ENCODE measurements around the gene FARP1.
"Not testable (repeated sequence)": the region's sequence is repeated elsewhere in the genome, so short reads cannot be mapped to it uniquely, and the experiment has no call there.

The FARP1 gene

GRCh38 chr13:98225036-98225940 lies 82.4 kb downstream of the FARP1 start:
- Histone ChIP-seq H3K4me3 (ENCODE audit: low read depth, low read length) (no peak overlapping the region), H3K9me3 (ENCODE audit: severe bottlenecking) (peaks cover 7% of the 10 kb centered on the region), H3K27ac (no peak overlapping the region), H3K27me3 (ENCODE audit: insufficient read depth, low read depth, severe bottlenecking) (no peaks in the 10 kb centered on the region), H3K36me3 (peaks cover 75% of the 10 kb centered on the region)
- no peak for TF ChIP-seq CTCF (IDR thresholded peaks at IDR 0.05; ENCODE audit: low read depth, low read length)
- no peak for DNase-seq

GRCh38 chr13:98226496-98226895 lies 83.6 kb downstream of the FARP1 start:
- DNase-seq, result no peak
- Histone ChIP-seq H3K4me3 (ENCODE audit: low read depth, low read length) (no peak overlapping the region), H3K27me3 (ENCODE audit: insufficient read depth, low read depth, severe bottlenecking) (no peaks in the 10 kb centered on the region), H3K9me3 (ENCODE audit: severe bottlenecking) (peaks cover 7% of the 10 kb centered on the region), H3K27ac (no peak overlapping the region), H3K36me3 (peaks cover 79% of the 10 kb centered on the region)
- no peak for TF ChIP-seq CTCF (IDR thresholded peaks at IDR 0.05; ENCODE audit: low read depth, low read length)

- H3K9me3 ChIP-seq (ENCODE audit: severe bottlenecking), result peaks cover 7% of the 10 kb centered on the region
- H3K27me3 ChIP-seq (ENCODE audit: insufficient read depth, low read depth, severe bottlenecking), result no peaks in the 10 kb centered on the region
- H3K4me3 ChIP-seq (ENCODE audit: low read depth, low read length), result no peak overlapping the region
- no peak overlapping the region for H3K27ac ChIP-seq
- TF ChIP-seq CTCF (IDR thresholded peaks at IDR 0.05; ENCODE audit: low read depth, low read length), result no peak
- DNase-seq, result no peak
- peaks cover 66% of the 10 kb centered on the region for H3K36me3 ChIP-seq
Observed at GRCh38 chr13:98228661-98229341, 85.9 kb downstream of the FARP1 start.

DNA sequence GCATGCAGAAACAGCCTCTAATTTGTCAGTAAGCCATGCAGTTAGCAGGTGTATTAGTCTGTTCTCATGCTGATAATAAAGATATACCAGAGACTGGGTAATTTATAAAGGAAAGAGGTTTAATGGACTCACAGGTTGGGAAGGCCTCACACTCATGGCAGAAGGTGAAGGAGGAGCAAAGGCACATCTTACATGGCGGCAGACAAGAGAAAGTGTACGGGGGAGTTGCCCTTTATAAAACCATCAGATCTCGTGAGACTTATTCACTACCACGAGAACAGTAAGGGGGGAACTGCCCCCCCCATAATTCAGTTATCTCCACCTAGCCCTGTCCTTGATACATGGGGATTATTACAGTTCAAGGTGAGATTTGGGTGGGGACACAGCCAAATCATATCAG lies 87.9 kb downstream of the FARP1 start:
- H3K27ac ChIP-seq; DNase-seq; H3K4me3 ChIP-seq (ENCODE audit: low read depth, low read length); H3K9me3 ChIP-seq (ENCODE audit: severe bottlenecking); H3K27me3 ChIP-seq (ENCODE audit: insufficient read depth, low read depth, severe bottlenecking): not testable (repeated sequence)
- H3K36me3 ChIP-seq, result peaks cover 49% of the 10 kb centered on the region

DNA sequence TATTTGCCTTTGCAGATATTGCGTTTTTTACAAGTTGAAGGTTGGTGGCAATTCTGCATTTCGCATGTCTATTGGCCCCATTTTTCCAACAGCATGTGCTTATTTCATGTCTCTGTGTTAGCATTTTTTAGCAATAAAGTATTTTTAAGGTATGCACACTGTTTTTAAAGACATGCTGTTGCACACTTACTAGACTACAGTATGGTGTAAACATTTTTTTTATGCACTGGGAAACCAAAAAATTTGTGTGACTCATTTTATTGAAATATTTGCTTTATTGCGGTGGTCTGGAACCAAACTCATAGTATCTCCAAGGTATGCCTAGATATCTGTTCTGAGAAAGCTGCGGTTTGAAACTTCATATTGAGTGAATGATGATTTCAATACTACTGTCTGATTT lies 89.6 kb downstream of the FARP1 start:
- Histone ChIP-seq H3K27ac (no peak overlapping the region), H3K36me3 (peaks cover 46% of the 10 kb centered on the region), H3K4me3 (ENCODE audit: low read depth, low read length) (no peak overlapping the region), H3K27me3 (ENCODE audit: insufficient read depth, low read depth, severe bottlenecking) (no peaks in the 10 kb centered on the region), H3K9me3 (ENCODE audit: severe bottlenecking) (peaks cover 6% of the 10 kb centered on the region)
- TF ChIP-seq CTCF (IDR thresholded peaks at IDR 0.05; ENCODE audit: low read depth, low read length), result no peak
- no peak for DNase-seq

GRCh38 chr13:98233127-98233526 lies 90.2 kb downstream of the FARP1 start:
- Histone ChIP-seq H3K36me3 (peaks cover 41% of the 10 kb centered on the region), H3K27ac (no peak overlapping the region), H3K9me3 (ENCODE audit: severe bottlenecking) (no peaks in the 10 kb centered on the region), H3K27me3 (ENCODE audit: insufficient read depth, low read depth, severe bottlenecking) (no peaks in the 10 kb centered on the region), H3K4me3 (ENCODE audit: low read depth, low read length) (no peak overlapping the region)
- DNase-seq, result no peak
- no peak for TF ChIP-seq CTCF (IDR thresholded peaks at IDR 0.05; ENCODE audit: low read depth, low read length)
